ENCODE data around the gene PIR.

GRCh38 chrX:15500497-15500966, 7.4 kb upstream of the PIR start, which contains the start of gene BMX:
- TF ChIP-seq CTCF (IDR thresholded peaks at IDR 0.05) (no peak), POLR2A (IDR thresholded peaks at IDR 0.05) (no peak), POLR2AphosphoS5 (IDR thresholded peaks at IDR 0.05) (no peak)
